ENCODE data around the gene TMTC2.

TMTC2 gene

GRCh38 chr12:83121897-83122622 is 435.4 kb downstream of the TMTC2 start:
- DNase-seq (ENCODE audit: low read depth in 1 of 2, low spot score in 1 of 2): no peak

- DNase-seq (ENCODE audit: low read depth in 1 of 2, low spot score in 1 of 2): no peak
Measured at GRCh38 chr12:83122623-83122934, 435.9 kb downstream of the TMTC2 start.

GRCh38 chr12:83123039-83123438 is 436.3 kb downstream of the TMTC2 start:
- no peak for DNase-seq (ENCODE audit: low read depth in 1 of 2, low spot score in 1 of 2)

GRCh38 chr12:83128540-83128939 is 441.8 kb downstream of the TMTC2 start:
- DNase-seq (ENCODE audit: low read depth in 1 of 2, low spot score in 1 of 2): no peak

GRCh38 chr12:83130178-83130577 is 443.5 kb downstream of the TMTC2 start:
- DNase-seq (ENCODE audit: low read depth in 1 of 2, low spot score in 1 of 2): no peak

GRCh38 chr12:83132360-83132759 is 445.7 kb downstream of the TMTC2 start:
- no peak for DNase-seq (ENCODE audit: low read depth in 1 of 2, low spot score in 1 of 2)

- no peak for DNase-seq (ENCODE audit: low read depth in 1 of 2, low spot score in 1 of 2)
Measured at GRCh38 chr12:83136411-83136810, 449.7 kb downstream of the TMTC2 start.

- no peak for DNase-seq (ENCODE audit: low read depth in 1 of 2, low spot score in 1 of 2)
Measured at GRCh38 chr12:83140135-83140534, 453.4 kb downstream of the TMTC2 start.

- no peak for DNase-seq (ENCODE audit: low read depth in 1 of 2, low spot score in 1 of 2)
Measured at GRCh38 chr12:83141460-83141994, 454.8 kb downstream of the TMTC2 start.

GRCh38 chr12:83142914-83143313 is 456.2 kb downstream of the TMTC2 start:
- DNase-seq (ENCODE audit: low read depth in 1 of 2, low spot score in 1 of 2): no peak

GRCh38 chr12:83143950-83144349 is 457.2 kb downstream of the TMTC2 start:
- no peak for DNase-seq (ENCODE audit: low read depth in 1 of 2, low spot score in 1 of 2)

- DNase-seq (ENCODE audit: low read depth in 1 of 2, low spot score in 1 of 2): no peak
Measured at GRCh38 chr12:83145325-83145840, 458.7 kb downstream of the TMTC2 start.

GRCh38 chr12:83147341-83147740 is 460.6 kb downstream of the TMTC2 start:
- no peak for DNase-seq (ENCODE audit: low read depth in 1 of 2, low spot score in 1 of 2)

GRCh38 chr12:83149987-83150386 is 463.3 kb downstream of the TMTC2 start:
- no peak for DNase-seq (ENCODE audit: low read depth in 1 of 2, low spot score in 1 of 2)

GRCh38 chr12:83150465-83151189 is 463.9 kb downstream of the TMTC2 start:
- no peak for DNase-seq (ENCODE audit: low read depth in 1 of 2, low spot score in 1 of 2)

GRCh38 chr12:83153177-83153576 is 466.5 kb downstream of the TMTC2 start:
- no peak for DNase-seq (ENCODE audit: low read depth in 1 of 2, low spot score in 1 of 2)

GRCh38 chr12:83156815-83157214 is 470.1 kb downstream of the TMTC2 start:
- no peak for DNase-seq (ENCODE audit: low read depth in 1 of 2, low spot score in 1 of 2)

GRCh38 chr12:83157604-83158003 is 470.9 kb downstream of the TMTC2 start:
- DNase-seq (ENCODE audit: low read depth in 1 of 2, low spot score in 1 of 2): no peak

- DNase-seq (ENCODE audit: low read depth in 1 of 2, low spot score in 1 of 2): no peak
Measured at GRCh38 chr12:83158613-83159207, 472.0 kb downstream of the TMTC2 start.

- no peak for DNase-seq (ENCODE audit: low read depth in 1 of 2, low spot score in 1 of 2)
Measured at GRCh38 chr12:83161456-83161855, 474.8 kb downstream of the TMTC2 start.

GRCh38 chr12:83168751-83169150 is 482.0 kb downstream of the TMTC2 start:
- DNase-seq (ENCODE audit: low read depth in 1 of 2, low spot score in 1 of 2): no peak

- DNase-seq (ENCODE audit: low read depth in 1 of 2, low spot score in 1 of 2): no peak
Measured at GRCh38 chr12:83172441-83172840, 485.7 kb downstream of the TMTC2 start.
